ENCODE data around the gene COMMD9. TPM values are rescaled to one million over a fixed set of nuclear protein-coding genes. Genes with fewer than 3 reads are reported as not detected.

Gene COMMD9
- polyA plus RNA-seq, 1 of the 3 experiments (the other 2 are of a cell fraction): 44.2 TPM

DNA sequence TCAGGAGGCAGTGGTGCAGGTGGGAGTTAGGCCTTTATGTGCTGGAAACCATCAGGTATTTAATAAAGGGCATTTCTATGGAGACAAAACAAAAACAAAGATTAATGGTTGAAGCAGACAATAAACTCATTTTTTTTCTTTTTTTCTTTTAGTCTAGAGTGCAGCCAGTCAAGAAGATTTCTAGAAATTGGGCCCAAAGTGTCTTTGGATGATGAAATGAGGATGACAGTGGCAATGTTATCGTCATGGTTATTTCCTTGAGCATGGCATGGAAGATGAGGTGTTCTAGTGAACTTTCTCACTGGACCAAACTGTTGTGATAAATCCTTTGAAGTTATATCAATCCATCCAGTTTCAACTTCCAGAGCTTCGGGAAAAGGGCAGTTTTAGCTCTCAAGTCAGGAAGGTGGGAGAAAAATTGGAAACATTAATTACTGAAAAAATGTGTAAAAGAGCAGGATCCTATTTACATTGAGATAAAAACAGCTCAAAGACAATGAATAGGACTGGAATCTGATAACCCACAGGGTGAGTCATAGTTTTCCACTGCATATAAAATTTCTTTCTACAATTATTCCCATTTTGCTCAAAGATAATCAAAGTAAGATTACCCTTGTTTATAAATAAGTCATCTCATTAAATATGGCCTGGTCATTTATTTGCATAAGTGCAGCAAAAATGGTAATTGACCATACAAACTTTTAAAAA is 39.9 kb upstream of the COMMD9 start:
- no peak for TF ChIP-seq TEAD4 (IDR thresholded peaks at IDR 0.05; ENCODE audit: borderline replicate concordance, insufficient read depth)
- TF ChIP-seq YY1 (IDR thresholded peaks at IDR 0.05; ENCODE audit: low read depth): no peak
- no peak for TF ChIP-seq SMC3 (IDR thresholded peaks at IDR 0.05; ENCODE audit: low read depth, low read length)
- TF ChIP-seq EZH2phosphoT487 (IDR thresholded peaks at IDR 0.05; ENCODE audit: borderline replicate concordance, low read depth): no peak
- TF ChIP-seq, protein P1, sequence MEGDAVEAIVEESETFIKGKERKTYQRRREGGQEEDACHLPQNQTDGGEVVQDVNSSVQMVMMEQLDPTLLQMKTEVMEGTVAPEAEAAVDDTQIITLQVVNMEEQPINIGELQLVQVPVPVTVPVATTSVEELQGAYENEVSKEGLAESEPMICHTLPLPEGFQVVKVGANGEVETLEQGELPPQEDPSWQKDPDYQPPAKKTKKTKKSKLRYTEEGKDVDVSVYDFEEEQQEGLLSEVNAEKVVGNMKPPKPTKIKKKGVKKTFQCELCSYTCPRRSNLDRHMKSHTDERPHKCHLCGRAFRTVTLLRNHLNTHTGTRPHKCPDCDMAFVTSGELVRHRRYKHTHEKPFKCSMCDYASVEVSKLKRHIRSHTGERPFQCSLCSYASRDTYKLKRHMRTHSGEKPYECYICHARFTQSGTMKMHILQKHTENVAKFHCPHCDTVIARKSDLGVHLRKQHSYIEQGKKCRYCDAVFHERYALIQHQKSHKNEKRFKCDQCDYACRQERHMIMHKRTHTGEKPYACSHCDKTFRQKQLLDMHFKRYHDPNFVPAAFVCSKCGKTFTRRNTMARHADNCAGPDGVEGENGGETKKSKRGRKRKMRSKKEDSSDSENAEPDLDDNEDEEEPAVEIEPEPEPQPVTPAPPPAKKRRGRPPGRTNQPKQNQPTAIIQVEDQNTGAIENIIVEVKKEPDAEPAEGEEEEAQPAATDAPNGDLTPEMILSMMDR (IDR thresholded peaks at IDR 0.05): no peak
- no peak for TF ChIP-seq GABPA (IDR thresholded peaks at IDR 0.05; ENCODE audit: low read depth)
- TF ChIP-seq, protein P2, sequence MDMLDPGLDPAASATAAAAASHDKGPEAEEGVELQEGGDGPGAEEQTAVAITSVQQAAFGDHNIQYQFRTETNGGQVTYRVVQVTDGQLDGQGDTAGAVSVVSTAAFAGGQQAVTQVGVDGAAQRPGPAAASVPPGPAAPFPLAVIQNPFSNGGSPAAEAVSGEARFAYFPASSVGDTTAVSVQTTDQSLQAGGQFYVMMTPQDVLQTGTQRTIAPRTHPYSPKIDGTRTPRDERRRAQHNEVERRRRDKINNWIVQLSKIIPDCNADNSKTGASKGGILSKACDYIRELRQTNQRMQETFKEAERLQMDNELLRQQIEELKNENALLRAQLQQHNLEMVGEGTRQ (IDR thresholded peaks at IDR 0.05; ENCODE audit: borderline replicate concordance, low read depth, low read length): no peak
- TF ChIP-seq, protein P3, sequence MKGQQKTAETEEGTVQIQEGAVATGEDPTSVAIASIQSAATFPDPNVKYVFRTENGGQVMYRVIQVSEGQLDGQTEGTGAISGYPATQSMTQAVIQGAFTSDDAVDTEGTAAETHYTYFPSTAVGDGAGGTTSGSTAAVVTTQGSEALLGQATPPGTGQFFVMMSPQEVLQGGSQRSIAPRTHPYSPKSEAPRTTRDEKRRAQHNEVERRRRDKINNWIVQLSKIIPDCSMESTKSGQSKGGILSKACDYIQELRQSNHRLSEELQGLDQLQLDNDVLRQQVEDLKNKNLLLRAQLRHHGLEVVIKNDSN (IDR thresholded peaks at IDR 0.05; ENCODE audit: borderline replicate concordance, low read depth): no peak
- TF ChIP-seq TCF12 (IDR thresholded peaks at IDR 0.05): no peak
- Histone ChIP-seq H3K27ac (ENCODE audit: low read depth in 2 of 2, low read length in 1 of 2) (no peak overlapping the region), H3F3A (replicated peaks; ENCODE audit: insufficient read depth) (no peaks in the 10 kb centered on the region), H3K27me3 (ENCODE audit: insufficient read depth) (no peaks in the 10 kb centered on the region), H3K4me1 (ENCODE audit: control insufficient read depth in 1 of 2, insufficient read depth in 2 of 2, low read depth in 1 of 2, low read length in 1 of 2) (no peaks in the 10 kb centered on the region; a peak in 1 of 4 replicates), H3K9me3 (no peaks in the 10 kb centered on the region), H3K4me2 (no peak overlapping the region), H3K79me2 (ENCODE audit: insufficient read depth) (no peaks in the 10 kb centered on the region), H3K9me2 (no peaks in the 10 kb centered on the region), H3K9ac (no peak overlapping the region), H2AFZ (ENCODE audit: low read depth) (no peak overlapping the region), H4K20me1 (ENCODE audit: insufficient read depth) (no peaks in the 10 kb centered on the region), H3K4me3 (ENCODE audit: low read depth in 2 of 2, low read length in 1 of 2) (no peak overlapping the region), H3K36me3 (replicated peaks in 1 of 2; ENCODE audit: control insufficient read depth in 1 of 2, insufficient read depth in 2 of 2, low read length in 1 of 2) (no peaks in the 10 kb centered on the region)
- ChIA-PET CTCF (interaction anchor here (1.3 kb wide), 2 partner anchors 12 to 149 kb away, joined by 3 to 4 read pairs; no protein-coding TSS in a partner anchor), POLR2A (no interaction called here)
- 45% methylated on average over 2 of the region's 2 CpGs for WGBS (ENCODE audit: low lambda C conversion rate)
- DNase-seq: no peak

DNA sequence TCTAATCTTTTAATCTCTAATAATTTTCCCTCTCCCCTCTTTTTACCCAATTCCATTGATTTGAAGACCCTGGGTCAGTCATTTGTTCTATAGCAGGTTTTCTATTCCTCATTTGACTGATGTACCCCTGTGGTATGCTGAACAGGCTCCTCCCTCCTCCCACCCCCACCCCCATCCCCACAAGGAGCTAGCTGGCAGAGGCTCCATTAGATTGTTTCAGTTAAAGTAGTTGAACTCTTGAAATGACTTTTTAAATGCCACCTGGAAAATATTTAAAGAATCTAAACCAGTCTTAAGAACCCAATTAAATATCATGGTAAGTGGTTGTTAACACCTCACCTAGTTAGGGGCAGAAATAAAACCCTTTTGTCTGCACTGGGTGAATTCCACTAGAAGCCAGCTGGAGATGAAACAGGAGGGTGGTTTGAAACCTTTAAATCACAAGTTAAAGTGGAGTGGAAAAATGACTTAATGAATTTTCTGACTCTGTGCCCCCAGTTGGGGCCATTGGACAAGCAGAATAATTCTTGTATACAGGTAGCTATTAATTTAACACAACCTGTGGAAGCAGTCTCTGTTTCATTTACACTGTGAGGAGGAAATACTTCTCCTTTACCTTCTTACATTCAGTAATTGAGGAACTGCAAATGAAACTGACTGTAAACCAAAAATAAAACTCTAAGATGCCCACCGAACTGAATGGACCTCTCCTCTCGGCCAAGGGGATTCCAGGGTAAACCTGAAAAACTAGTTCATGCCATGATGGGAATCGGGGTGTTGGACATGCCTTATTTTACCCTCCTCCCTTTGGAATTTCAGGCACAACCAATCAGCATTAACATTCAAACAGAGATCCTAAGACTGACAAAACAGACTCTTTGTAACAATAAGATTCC is 37.5 kb upstream of the COMMD9 start:
- no peaks in the 10 kb centered on the region; a peak in 1 of 4 replicates for H3K4me1 ChIP-seq (ENCODE audit: control insufficient read depth in 1 of 2, insufficient read depth in 2 of 2, low read depth in 1 of 2, low read length in 1 of 2)
- 43% methylated on average over 3 of the region's 3 CpGs for WGBS (ENCODE audit: low lambda C conversion rate)
- no peak overlapping the region for H3K9ac ChIP-seq
- no peak overlapping the region for H3K4me3 ChIP-seq (ENCODE audit: low read depth in 2 of 2, low read length in 1 of 2)
- no peak overlapping the region for H3K4me2 ChIP-seq
- ChIA-PET CTCF (interaction anchor here (0.9 kb wide), 1 partner anchor 166 kb away, joined by 3 read pairs; no protein-coding TSS in a partner anchor), POLR2A (no interaction called here)
- no peaks in the 10 kb centered on the region for H3K36me3 ChIP-seq (replicated peaks in 1 of 2; ENCODE audit: control insufficient read depth in 1 of 2, insufficient read depth in 2 of 2, low read length in 1 of 2)
- H4K20me1 ChIP-seq (ENCODE audit: insufficient read depth): no peaks in the 10 kb centered on the region
- H3K9me3 ChIP-seq: no peaks in the 10 kb centered on the region
- H3K27ac ChIP-seq (ENCODE audit: low read depth in 2 of 2, low read length in 1 of 2): no peak overlapping the region
- no peaks in the 10 kb centered on the region for H3K9me2 ChIP-seq
- DNase-seq: no peak
- H3F3A ChIP-seq (replicated peaks; ENCODE audit: insufficient read depth): no peaks in the 10 kb centered on the region
- no peaks in the 10 kb centered on the region for H3K27me3 ChIP-seq (ENCODE audit: insufficient read depth)
- no peak overlapping the region for H2AFZ ChIP-seq (ENCODE audit: low read depth)
- H3K79me2 ChIP-seq (ENCODE audit: insufficient read depth): no peaks in the 10 kb centered on the region
- TF ChIP-seq FOXM1 (IDR thresholded peaks at IDR 0.05; ENCODE audit: low read depth): no peak
- TF ChIP-seq, protein P4, sequence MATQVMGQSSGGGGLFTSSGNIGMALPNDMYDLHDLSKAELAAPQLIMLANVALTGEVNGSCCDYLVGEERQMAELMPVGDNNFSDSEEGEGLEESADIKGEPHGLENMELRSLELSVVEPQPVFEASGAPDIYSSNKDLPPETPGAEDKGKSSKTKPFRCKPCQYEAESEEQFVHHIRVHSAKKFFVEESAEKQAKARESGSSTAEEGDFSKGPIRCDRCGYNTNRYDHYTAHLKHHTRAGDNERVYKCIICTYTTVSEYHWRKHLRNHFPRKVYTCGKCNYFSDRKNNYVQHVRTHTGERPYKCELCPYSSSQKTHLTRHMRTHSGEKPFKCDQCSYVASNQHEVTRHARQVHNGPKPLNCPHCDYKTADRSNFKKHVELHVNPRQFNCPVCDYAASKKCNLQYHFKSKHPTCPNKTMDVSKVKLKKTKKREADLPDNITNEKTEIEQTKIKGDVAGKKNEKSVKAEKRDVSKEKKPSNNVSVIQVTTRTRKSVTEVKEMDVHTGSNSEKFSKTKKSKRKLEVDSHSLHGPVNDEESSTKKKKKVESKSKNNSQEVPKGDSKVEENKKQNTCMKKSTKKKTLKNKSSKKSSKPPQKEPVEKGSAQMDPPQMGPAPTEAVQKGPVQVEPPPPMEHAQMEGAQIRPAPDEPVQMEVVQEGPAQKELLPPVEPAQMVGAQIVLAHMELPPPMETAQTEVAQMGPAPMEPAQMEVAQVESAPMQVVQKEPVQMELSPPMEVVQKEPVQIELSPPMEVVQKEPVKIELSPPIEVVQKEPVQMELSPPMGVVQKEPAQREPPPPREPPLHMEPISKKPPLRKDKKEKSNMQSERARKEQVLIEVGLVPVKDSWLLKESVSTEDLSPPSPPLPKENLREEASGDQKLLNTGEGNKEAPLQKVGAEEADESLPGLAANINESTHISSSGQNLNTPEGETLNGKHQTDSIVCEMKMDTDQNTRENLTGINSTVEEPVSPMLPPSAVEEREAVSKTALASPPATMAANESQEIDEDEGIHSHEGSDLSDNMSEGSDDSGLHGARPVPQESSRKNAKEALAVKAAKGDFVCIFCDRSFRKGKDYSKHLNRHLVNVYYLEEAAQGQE (IDR thresholded peaks at IDR 0.05; ENCODE audit: low read depth, low read length): no peak
- TF ChIP-seq TAF1 (IDR thresholded peaks at IDR 0.05; ENCODE audit: borderline replicate concordance, low read depth, low read length): no peak
- TF ChIP-seq, protein P2 (IDR thresholded peaks at IDR 0.05; ENCODE audit: borderline replicate concordance, low read depth, low read length): no peak
- TF ChIP-seq FOSL2 (IDR thresholded peaks at IDR 0.05; ENCODE audit: borderline replicate concordance, low read depth): no peak
- no peak for TF ChIP-seq GATA2 (CRISPR knock-in tag; IDR thresholded peaks at IDR 0.05)
